HepG2 (cell line): ENCODE data around the gene HLF. TPM values are rescaled to one million over a fixed set of nuclear protein-coding genes. Genes with fewer than 3 reads are reported as not detected.

Experiments used
- CAMTA2 ChIP-seq: sonication (generic); formaldehyde crosslinking; IDR thresholded peaks from 2 replicates; pipeline ENCODE4 v1.4.0; 2020; ENCODE audit warnings: mild to moderate bottlenecking, missing genetic modification reagents, borderline replicate concordance
- ELF4 ChIP-seq: sonication (generic); formaldehyde crosslinking; IDR thresholded peaks from 2 replicates; pipeline ENCODE4 v1.5.0; 2020; ENCODE audit warnings: missing genetic modification reagents, mild to moderate bottlenecking, moderate library complexity, borderline replicate concordance
- FOSL1 ChIP-seq: sonication (generic); formaldehyde crosslinking; IDR thresholded peaks from 2 replicates; pipeline ENCODE4 v1.9.0; 2021; ENCODE audit warnings: missing genetic modification reagents, borderline replicate concordance
- HCFC1 ChIP-seq: fragments of 150-350 bp; IDR thresholded peaks from 2 replicates; pipeline ENCODE4 v1.6.1; 2014; ENCODE audit warnings: low read depth, low read length
- MED8 ChIP-seq: sonication (generic); formaldehyde crosslinking; IDR thresholded peaks from 2 replicates; pipeline ENCODE4 v1.8.1; 2023; ENCODE audit warnings: mild to moderate bottlenecking, missing genetic modification reagents; ENCODE audit not compliant: insufficient replicate concordance
- NFYB ChIP-seq: sonication (generic); formaldehyde crosslinking; IDR thresholded peaks from 2 replicates; pipeline ENCODE4 v1.4.0; 2020; ENCODE audit warnings: missing genetic modification reagents
- NR2F1 ChIP-seq, 2 experiments: fragments of 450-650 bp in 1 of 2; formaldehyde crosslinking in 1 of 2; IDR thresholded peaks; 2 replicates each; pipeline versions ENCODE4 v1.5.0 to v1.6.1; 2016 to 2020; ENCODE audit warnings: mild to moderate bottlenecking in 1 of 2, missing compliant biosample characterization in 1 of 2, missing genetic modification reagents in 1 of 2, moderate library complexity in 1 of 2
- PHB2 ChIP-seq: fragments of 450-650 bp; IDR thresholded peaks from 2 replicates; pipeline ENCODE4 v1.6.1; 2018; ENCODE audit not compliant: partially characterized antibody
- RFXAP ChIP-seq: sonication (generic); formaldehyde crosslinking; IDR thresholded peaks from 2 replicates; pipeline ENCODE4 v1.4.0; 2020; ENCODE audit warnings: missing genetic modification reagents, borderline replicate concordance
- ZBTB8A ChIP-seq: sonication (generic); formaldehyde crosslinking; IDR thresholded peaks from 2 replicates; pipeline ENCODE4 v1.4.0; 2020; ENCODE audit warnings: mild to moderate bottlenecking, low read depth, missing genetic modification reagents, borderline replicate concordance
- ZNF225 ChIP-seq: sonication (generic); formaldehyde crosslinking; IDR thresholded peaks from 2 replicates; pipeline ENCODE4 v1.4.0; 2020; ENCODE audit warnings: mild to moderate bottlenecking, missing genetic modification reagents
- ZNF484 ChIP-seq: sonication (generic); formaldehyde crosslinking; IDR thresholded peaks from 2 replicates; pipeline ENCODE4 v1.5.1; 2020; ENCODE audit warnings: mild to moderate bottlenecking, low read depth, missing genetic modification reagents, borderline replicate concordance
- ZNF670 ChIP-seq: sonication (generic); formaldehyde crosslinking; IDR thresholded peaks from 2 replicates; pipeline ENCODE4 v1.8.0; 2022; ENCODE audit warnings: mild to moderate bottlenecking, missing genetic modification reagents, borderline replicate concordance
- ZNF788 ChIP-seq: sonication (generic); formaldehyde crosslinking; IDR thresholded peaks from 2 replicates; pipeline ENCODE4 v1.5.0; 2020; ENCODE audit warnings: mild to moderate bottlenecking, missing genetic modification reagents, borderline replicate concordance
- ZSCAN12 ChIP-seq: sonication (generic); formaldehyde crosslinking; IDR thresholded peaks from 2 replicates; pipeline ENCODE4 v1.9.0; 2021; ENCODE audit warnings: mild to moderate bottlenecking, missing genetic modification reagents
- polyA plus RNA-seq, 8 experiments: library from polyadenylated mRNA; depleted of rRNA in 3 of 8; stranded (reverse) in 7 of 8; unstranded in 1 of 8; fragments of >200 nt; fragmentation: Illumina TruSeq in 4 of 8; extraction: Trizol in 4 of 8; gene quantifications; 2 replicates each; pipeline versions ENCODE4 v1.2.1 to v1.2.3, GENCODE V29; 2011 to 2016; ENCODE audit warnings: low read depth in 4 of 8, missing spikeins in 1 of 8, mixed read lengths in 1 of 8; ENCODE audit not compliant: insufficient read depth in 1 of 8
- total RNA-seq, 5 experiments: library from RNA; depleted of rRNA; stranded (reverse); fragments of >200 nt; fragmentation: Illumina TruSeq; extraction: Trizol; gene quantifications; 2 replicates each; pipeline ENCODE4 v1.2.3, GENCODE V29; 2016; ENCODE audit warnings: low read depth in 1 of 5
- TF ChIP-seq, protein P1 (sequence below): sonication (generic); formaldehyde crosslinking; IDR thresholded peaks from 2 replicates; pipeline ENCODE4 v1.9.0; 2021; ENCODE audit warnings: missing genetic modification reagents, borderline replicate concordance
- TF ChIP-seq, protein P2 (sequence below), 2 experiments: fragments of 450-650 bp in 1 of 2; sonication (generic) in 1 of 2; formaldehyde crosslinking in 1 of 2; IDR thresholded peaks; 2 replicates each; pipeline versions ENCODE4 v1.6.1 to v1.8.0; 2016 to 2022; ENCODE audit warnings: antibody characterized with exemption in 1 of 2, mild to moderate bottlenecking in 1 of 2, missing genetic modification reagents in 1 of 2

HLF gene
- total and polyA plus RNA-seq, 2 of the 13 experiments (the other 11 are each of a cell fraction or from before 2014, with no cell fraction given): 202 to 346 TPM

DNA sequence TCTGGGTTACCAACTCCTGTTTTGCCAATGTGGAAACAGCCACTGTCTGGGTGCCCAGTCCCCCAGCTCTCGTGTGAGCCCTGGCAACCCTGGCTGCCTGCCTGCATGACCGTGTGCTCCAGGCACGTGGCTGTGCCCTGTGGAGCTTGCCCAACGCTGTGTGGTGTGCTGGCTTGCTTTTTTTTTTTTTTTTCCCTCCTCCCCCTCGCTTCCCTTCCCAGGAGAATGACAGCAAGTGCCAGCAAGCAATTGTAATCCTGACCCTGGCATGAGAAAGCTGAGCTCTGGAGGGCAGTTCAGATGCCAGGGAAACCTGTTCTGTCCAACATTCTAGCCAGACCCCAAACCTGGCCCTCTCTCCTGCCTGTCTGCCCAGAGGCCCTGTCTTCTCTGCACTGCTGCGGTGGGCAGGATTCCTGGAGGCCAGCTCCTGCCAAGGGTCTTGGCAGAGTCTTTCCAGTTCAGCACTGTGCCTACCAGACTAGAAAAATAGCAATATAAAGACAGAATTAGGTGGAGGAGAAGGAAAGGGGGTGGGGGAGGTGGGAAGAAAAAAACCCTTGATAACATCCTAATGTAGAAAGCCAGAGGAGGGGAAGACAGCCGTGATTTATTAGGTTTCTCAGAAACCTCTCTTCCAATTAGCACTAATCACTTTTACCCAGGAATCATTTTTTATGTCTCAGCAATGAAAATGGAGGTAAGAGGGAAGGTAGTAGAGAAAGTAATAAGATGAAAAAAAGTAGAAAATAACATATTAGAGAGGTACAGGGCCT lies 9.0 kb downstream of the HLF start (continued):
- TF ChIP-seq FOSL1 (CRISPR knock-in tag) (no peak), MED8 (peak; percentile 56), PHB2 (no peak), ZNF484 (0 out of 2 replicates have a peak, but pooled peaks have one; percentile 67), HCFC1 (no peak), ELF4 (CRISPR knock-in tag) (no peak), NFYB (no peak), ZSCAN12 (CRISPR knock-in tag) (no peak), ZNF225 (peak; percentile 75), CAMTA2 (CRISPR knock-in tag) (no peak), ZNF670 (CRISPR knock-in tag) (no peak), NR2F1 (CRISPR knock-in tag; IDR thresholded peaks at IDR 0.05) (no peak), ZNF788 (CRISPR knock-in tag) (peak; percentile 92; the same call in 1 of the 2 replicates), RFXAP (no peak), ZBTB8A (CRISPR knock-in tag) (0 out of 2 replicates have a peak, but pooled peaks have one; percentile 48)
- TF ChIP-seq, protein P1, sequence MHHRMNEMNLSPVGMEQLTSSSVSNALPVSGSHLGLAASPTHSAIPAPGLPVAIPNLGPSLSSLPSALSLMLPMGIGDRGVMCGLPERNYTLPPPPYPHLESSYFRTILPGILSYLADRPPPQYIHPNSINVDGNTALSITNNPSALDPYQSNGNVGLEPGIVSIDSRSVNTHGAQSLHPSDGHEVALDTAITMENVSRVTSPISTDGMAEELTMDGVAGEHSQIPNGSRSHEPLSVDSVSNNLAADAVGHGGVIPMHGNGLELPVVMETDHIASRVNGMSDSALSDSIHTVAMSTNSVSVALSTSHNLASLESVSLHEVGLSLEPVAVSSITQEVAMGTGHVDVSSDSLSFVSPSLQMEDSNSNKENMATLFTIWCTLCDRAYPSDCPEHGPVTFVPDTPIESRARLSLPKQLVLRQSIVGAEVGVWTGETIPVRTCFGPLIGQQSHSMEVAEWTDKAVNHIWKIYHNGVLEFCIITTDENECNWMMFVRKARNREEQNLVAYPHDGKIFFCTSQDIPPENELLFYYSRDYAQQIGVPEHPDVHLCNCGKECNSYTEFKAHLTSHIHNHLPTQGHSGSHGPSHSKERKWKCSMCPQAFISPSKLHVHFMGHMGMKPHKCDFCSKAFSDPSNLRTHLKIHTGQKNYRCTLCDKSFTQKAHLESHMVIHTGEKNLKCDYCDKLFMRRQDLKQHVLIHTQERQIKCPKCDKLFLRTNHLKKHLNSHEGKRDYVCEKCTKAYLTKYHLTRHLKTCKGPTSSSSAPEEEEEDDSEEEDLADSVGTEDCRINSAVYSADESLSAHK (CRISPR knock-in tag): no peak
- TF ChIP-seq, protein P2, sequence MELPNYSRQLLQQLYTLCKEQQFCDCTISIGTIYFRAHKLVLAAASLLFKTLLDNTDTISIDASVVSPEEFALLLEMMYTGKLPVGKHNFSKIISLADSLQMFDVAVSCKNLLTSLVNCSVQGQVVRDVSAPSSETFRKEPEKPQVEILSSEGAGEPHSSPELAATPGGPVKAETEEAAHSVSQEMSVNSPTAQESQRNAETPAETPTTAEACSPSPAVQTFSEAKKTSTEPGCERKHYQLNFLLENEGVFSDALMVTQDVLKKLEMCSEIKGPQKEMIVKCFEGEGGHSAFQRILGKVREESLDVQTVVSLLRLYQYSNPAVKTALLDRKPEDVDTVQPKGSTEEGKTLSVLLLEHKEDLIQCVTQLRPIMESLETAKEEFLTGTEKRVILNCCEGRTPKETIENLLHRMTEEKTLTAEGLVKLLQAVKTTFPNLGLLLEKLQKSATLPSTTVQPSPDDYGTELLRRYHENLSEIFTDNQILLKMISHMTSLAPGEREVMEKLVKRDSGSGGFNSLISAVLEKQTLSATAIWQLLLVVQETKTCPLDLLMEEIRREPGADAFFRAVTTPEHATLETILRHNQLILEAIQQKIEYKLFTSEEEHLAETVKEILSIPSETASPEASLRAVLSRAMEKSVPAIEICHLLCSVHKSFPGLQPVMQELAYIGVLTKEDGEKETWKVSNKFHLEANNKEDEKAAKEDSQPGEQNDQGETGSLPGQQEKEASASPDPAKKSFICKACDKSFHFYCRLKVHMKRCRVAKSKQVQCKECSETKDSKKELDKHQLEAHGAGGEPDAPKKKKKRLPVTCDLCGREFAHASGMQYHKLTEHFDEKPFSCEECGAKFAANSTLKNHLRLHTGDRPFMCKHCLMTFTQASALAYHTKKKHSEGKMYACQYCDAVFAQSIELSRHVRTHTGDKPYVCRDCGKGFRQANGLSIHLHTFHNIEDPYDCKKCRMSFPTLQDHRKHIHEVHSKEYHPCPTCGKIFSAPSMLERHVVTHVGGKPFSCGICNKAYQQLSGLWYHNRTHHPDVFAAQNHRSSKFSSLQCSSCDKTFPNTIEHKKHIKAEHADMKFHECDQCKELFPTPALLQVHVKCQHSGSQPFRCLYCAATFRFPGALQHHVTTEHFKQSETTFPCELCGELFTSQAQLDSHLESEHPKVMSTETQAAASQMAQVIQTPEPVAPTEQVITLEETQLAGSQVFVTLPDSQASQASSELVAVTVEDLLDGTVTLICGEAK (IDR thresholded peaks at IDR 0.05): no peak
- TF ChIP-seq, protein P2 (CRISPR knock-in tag; IDR thresholded peaks at IDR 0.05): peak; percentile 80
